GM18526 (cell line): ENCODE results near the gene LSAMP.

Experiments used
- POLR2A ChIP-seq: IDR thresholded peaks from 3 replicates; pipeline ENCODE4 v1.6.1; 2011; ENCODE audit not compliant: insufficient read length; ENCODE audit errors: extremely low read depth

LSAMP gene

DNA sequence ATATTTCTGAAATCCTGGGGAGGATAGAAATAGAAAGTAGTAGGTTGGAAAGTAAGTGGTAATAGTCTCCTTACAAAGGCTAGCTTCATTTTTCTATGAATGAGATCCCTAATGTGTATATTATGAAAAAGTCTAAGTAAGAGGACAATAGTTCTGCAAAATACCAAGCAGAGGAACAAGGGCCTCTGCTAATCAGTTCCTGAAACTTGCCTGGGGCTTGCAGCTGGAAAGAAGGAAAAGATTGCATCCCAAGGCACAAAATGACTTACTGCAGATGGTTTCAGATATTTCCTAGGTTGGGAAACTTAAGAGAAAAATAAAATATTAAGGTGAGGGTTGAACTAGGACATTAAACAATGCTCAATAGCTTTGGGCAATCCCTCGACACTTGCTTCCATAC lies 528.4 kb downstream of the LSAMP start:
- no peak for TF ChIP-seq POLR2A

DNA sequence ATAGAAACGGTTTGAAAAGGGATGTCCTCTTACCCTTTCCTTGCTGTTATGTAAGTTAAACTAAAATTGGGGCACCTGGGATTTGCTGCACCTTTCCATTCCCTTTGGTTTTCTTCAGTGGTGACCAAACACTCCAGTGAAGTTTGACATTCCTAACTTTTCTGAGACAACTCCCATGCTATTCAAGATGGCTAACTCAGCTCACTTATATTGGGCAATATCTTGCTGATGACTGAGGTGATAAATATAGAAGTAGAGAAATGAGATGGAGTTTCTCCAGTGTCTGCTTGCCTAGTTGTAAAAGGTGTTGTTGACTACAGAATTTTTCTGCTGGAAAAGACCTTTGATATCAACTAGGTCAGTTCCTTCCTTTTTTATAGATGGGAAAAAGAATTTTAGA lies 530.2 kb downstream of the LSAMP start:
- no peak for TF ChIP-seq POLR2A

DNA sequence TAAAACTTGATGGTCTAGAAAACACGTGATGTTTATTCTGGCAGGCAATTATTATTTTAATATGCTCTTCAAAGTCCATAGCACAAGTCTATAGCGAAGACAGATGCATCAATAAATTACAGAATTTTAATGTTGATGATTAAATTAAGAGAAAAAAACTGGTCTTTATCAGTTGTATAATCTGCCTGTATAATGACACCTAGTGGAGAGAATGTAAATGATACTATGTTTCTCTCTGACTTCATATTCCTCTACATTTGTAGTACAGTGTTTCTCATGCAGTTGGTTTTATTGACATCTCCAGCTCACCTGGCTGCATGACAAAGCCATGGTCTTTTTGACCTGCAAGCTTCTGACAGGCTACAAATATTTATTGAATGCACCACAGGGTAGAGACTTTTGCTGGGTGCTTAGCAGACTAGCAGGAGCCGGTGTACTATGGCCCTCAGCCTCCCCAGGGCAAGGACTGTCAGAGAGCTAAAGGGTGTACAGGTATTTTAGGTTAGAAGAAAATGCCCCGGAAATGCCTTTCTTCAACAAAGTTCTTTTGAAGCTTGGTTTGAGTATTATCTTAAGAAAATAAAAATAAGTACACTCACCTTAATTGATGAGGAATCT lies 532.1 kb downstream of the LSAMP start:
- no peak for TF ChIP-seq POLR2A

DNA sequence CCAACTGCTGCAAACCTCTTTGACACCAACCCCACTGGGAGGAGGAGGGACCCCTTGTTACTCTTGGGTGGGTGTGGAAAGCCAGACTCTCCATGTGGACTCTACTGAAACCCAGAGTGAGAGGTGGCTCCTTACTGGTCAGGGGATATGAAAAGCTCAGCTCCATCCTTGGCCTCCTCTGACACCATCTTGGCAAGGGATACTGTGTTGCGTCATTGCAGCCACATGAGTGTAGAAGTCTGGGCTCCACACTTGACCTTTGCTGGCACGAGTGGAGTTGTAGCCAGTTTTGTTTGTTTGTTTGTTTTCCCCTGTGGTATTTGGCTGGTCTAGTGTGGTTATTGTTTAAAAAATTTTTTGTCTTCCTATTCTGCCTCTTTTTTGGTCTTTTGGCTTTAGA lies 532.9 kb downstream of the LSAMP start:
- TF ChIP-seq POLR2A, result no peak

GRCh38 chr3:115905871-115906270 lies 539.4 kb downstream of the LSAMP start:
- TF ChIP-seq POLR2A, result no peak

DNA sequence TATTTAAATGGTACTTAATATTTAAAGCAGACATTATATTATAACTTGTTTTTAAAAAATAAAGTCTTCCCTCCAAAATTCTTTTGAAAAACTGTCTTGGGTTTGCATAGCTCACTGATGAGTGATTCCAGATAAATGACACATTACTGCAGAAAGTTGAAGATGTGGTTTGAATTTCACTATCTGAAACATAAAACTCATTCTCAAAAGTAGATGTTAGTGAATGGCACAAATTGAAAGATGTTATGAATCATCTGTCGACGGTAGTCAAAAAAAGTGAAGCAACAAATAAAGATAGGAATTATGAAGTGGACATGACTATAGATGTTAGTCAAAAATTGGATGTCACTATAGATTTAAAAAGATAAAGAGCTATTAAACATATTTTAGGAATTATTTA lies 541.4 kb downstream of the LSAMP start:
- no peak for TF ChIP-seq POLR2A

DNA sequence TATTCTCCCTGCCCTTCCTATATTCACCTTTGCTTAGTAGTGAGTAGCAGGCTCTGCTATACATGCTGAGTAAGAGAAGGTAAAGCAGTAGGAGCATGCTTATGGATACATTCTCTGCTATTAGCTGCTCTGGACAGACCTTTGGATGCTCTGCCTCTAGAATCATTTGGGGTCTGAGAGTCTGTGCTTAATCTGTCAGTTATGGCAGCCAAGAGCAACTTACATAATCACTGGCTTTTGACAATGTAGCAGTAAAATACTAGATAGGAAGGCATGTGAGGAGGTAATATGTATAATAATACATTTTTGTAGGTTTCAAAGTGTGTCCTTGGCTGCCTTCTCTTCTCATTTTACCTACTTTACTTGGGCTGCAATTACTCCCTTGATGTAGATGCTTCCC lies 544.3 kb downstream of the LSAMP start:
- TF ChIP-seq POLR2A, result no peak

GRCh38 chr3:115899535-115899934 lies 545.8 kb downstream of the LSAMP start:
- no peak for TF ChIP-seq POLR2A

- TF ChIP-seq POLR2A, result no peak
Measured at GRCh38 chr3:115898656-115899410, 546.5 kb downstream of the LSAMP start.

GRCh38 chr3:115891006-115891636 lies 554.2 kb downstream of the LSAMP start:
- TF ChIP-seq POLR2A, result no peak

- no peak for TF ChIP-seq POLR2A
Measured at GRCh38 chr3:115890579-115890978, 554.7 kb downstream of the LSAMP start.

DNA sequence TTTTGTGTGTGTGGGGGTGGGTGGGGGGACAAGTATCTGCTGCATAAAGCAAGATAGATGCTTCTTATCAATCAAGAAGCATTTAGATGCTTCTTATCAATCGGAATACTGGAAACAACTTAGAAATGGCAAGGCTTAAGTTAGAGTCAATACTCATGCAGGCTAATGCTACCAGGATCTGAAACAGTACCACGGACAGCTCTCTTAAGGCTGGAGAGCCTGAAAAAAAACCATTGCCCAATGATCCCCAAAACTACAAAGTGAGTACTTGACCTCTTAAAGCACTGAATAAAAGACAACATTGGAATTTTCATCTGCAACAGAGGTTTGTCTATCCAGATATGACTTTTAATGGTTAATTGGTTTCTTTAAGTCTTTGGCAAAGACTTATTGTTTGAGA lies 559.7 kb downstream of the LSAMP start:
- TF ChIP-seq POLR2A, result no peak

- no peak for TF ChIP-seq POLR2A
Measured at GRCh38 chr3:115877615-115877899, 567.7 kb downstream of the LSAMP start.

- no peak for TF ChIP-seq POLR2A
Measured at GRCh38 chr3:115876876-115877614, 568.2 kb downstream of the LSAMP start.

DNA sequence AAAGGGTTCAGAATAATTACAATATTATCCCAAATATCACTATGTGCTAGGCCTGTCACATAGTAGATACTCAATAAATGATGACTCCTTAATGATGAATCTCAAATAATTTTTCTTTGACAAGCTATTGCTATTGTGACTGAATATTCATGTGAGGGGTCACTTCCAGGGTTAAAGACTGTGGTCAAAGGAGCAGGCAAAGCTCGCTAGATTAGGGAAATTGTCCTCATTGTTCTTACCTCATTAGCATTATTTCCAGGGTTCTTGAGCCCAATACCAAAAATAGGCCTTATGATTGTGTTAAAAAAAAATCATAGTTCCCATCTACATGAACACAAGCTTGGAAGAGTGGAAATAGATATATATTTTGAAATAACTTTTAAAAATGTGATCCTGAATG lies 569.8 kb downstream of the LSAMP start:
- TF ChIP-seq POLR2A, result no peak

- TF ChIP-seq POLR2A, result no peak
Measured at GRCh38 chr3:115871735-115872134, 573.6 kb downstream of the LSAMP start.
